Measurements from ENCODE around the gene HPS6. TPM values are rescaled to one million over a fixed set of nuclear protein-coding genes. Genes with fewer than 3 reads are reported as not detected.

Gene HPS6
- total RNA-seq, 1 experiment from 2014 or later = 18.7 TPM

- TF ChIP-seq PRDM15 (CRISPR knock-in tag; IDR thresholded peaks at IDR 0.05) (no peak), CDX4 (CRISPR knock-in tag; IDR thresholded peaks at IDR 0.05; ENCODE audit: borderline replicate concordance) (no peak), MYBL2 (CRISPR knock-in tag; IDR thresholded peaks at IDR 0.05) (no peak)
These were observed 3.9 kb downstream of the HPS6 start (continued) for GRCh38 chr10:102069071-102069470.

GRCh38 chr10:102072673-102073527 lies 7.8 kb downstream of the HPS6 start:
- TF ChIP-seq ARID4B (CRISPR knock-in tag; IDR thresholded peaks at IDR 0.05; ENCODE audit: borderline replicate concordance) (no peak), CTCF (IDR thresholded peaks at IDR 0.05) (peak; percentile 94)
- Mint-ChIP-seq H3K36me3 (no peaks in the 10 kb centered on the region), H3K4me1 (no peaks in the 10 kb centered on the region), H3K4me3 (no peak overlapping the region), H3K27me3 (ENCODE audit: low read depth) (peaks cover 3% of the 10 kb centered on the region), H3K27ac (no peak overlapping the region), H3K9me3 (no peaks in the 10 kb centered on the region)
- DNase-seq (ENCODE audit: low spot score) (peak; percentile 85), ATAC-seq (peak; percentile 95)
- ChIA-PET POLR2A (no interaction called here), CTCF (interaction anchor here (0.5 to 9.0 kb wide), 47 partner anchors 8 to 1958 kb away, joined by 3 to 134 read pairs (median 4); partner anchors contain the start of genes ARMH3, DPCD, KCNIP2 and NPM3)

GRCh38 chr10:102083541-102083940 lies 18.4 kb downstream of the HPS6 start:
- no peaks in the 10 kb centered on the region; the same call in 1 of the 2 replicates for H3K27me3 Mint-ChIP-seq (ENCODE audit: low read depth)
- H3K9me3 Mint-ChIP-seq = no peaks in the 10 kb centered on the region
- H3K27ac Mint-ChIP-seq = no peak overlapping the region
- no peak for ATAC-seq
- POLR2A ChIA-PET = interaction anchor here (0.6 to 0.7 kb wide), 4 partner anchors 12 to 957 kb away, joined by 3 to 7 read pairs (median 5); no protein-coding TSS in a partner anchor
- H3K4me3 Mint-ChIP-seq = no peak overlapping the region
- H3K4me1 Mint-ChIP-seq = peaks cover 2% of the 10 kb centered on the region; the same call in 1 of the 2 replicates
- no peak for TF ChIP-seq ATF2 (CRISPR knock-in tag; IDR thresholded peaks at IDR 0.05; ENCODE audit: borderline replicate concordance, low read depth)
- TF ChIP-seq HMGA2 (CRISPR knock-in tag; IDR thresholded peaks at IDR 0.05) = no peak
- TF ChIP-seq JAZF1 (CRISPR knock-in tag; IDR thresholded peaks at IDR 0.05) = no peak
- TF ChIP-seq GTF2I (CRISPR knock-in tag; conservative IDR thresholded peaks at IDR 0.05) = no peak
- TF ChIP-seq ZNF281 (CRISPR knock-in tag; IDR thresholded peaks at IDR 0.05) = no peak
- TF ChIP-seq MAX (CRISPR knock-in tag; IDR thresholded peaks at IDR 0.05) = no peak
- no peak for TF ChIP-seq ZNF317 (CRISPR knock-in tag; IDR thresholded peaks at IDR 0.05; ENCODE audit: borderline replicate concordance, low read depth)
- no peak for TF ChIP-seq ZNF396 (CRISPR knock-in tag; IDR thresholded peaks at IDR 0.05; ENCODE audit: borderline replicate concordance)
- TF ChIP-seq ZNF219 (CRISPR knock-in tag; IDR thresholded peaks at IDR 0.05; ENCODE audit: borderline replicate concordance) = no peak
- no peak for TF ChIP-seq NR2C2 (CRISPR knock-in tag; IDR thresholded peaks at IDR 0.05)
- no peak for DNase-seq (ENCODE audit: low spot score)
- CTCF ChIA-PET = interaction anchor here (0.6 to 3.3 kb wide), 4 partner anchors 10 to 335 kb away, joined by 3 to 23 read pairs (median 5); no protein-coding TSS in a partner anchor
- H3K36me3 Mint-ChIP-seq = no peaks in the 10 kb centered on the region

Measured in WTC11 (cell line).